ENCODE measurements around the gene ZNF670. TPM values are rescaled to one million over a fixed set of nuclear protein-coding genes. Genes with fewer than 3 reads are reported as not detected.

The ZNF670 gene
- total and polyA plus RNA-seq, 9 of the 15 experiments (the other 6 are each of a cell fraction or from before 2014, with no cell fraction given): 7.1 to 23.4 (median 11.8) TPM

DNA sequence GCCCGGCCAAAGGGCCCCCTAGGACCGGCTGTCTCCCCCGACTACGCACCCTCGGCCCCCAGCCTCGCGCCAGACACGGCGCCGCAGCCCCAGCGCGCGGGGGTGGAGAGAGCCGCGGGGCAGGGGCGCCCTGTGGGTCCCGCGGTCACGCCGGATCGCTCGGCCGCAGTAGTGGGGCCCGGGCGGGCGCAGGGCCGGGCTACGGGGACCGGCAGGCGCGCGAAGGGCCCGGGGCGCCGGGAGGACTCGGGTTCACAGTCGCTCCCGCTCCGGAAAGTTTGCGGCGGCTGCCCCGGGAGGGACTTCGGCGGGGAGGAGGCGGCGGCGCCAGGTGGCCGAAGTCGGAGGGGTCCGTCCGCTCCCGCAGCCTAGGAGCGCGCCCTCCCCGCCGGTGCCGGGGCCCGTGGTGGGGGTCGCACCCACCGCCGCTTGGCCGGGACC lies 32.7 kb upstream of the ZNF670 start:
- ChIA-PET POLR2A (interaction anchor here (0.8 to 1.8 kb wide), 3 partner anchors 12 to 180 kb away, joined by 3 to 8 read pairs (median 7); partner anchors contain the start of gene ZNF670), CTCF (ENCODE audit: low intra/inter-chr PET ratio) (interaction anchor here (0.6 kb wide), 1 partner anchor 1955 kb away, joined by 3 read pairs; no protein-coding TSS in a partner anchor)
- peak overlapping the region; percentile 84 for H3K4me2 ChIP-seq (ENCODE audit: insufficient read depth, low read length)
- H3K4me1 ChIP-seq (replicated peaks in 1 of 2; ENCODE audit: control insufficient read depth in 2 of 2, insufficient read depth in 2 of 2, low read length in 2 of 2): peaks cover 4 to 34% of the 10 kb centered on the region in 2 experiments
- no peaks in the 10 kb centered on the region for H4K20me1 ChIP-seq (replicated peaks; ENCODE audit: control insufficient read depth, insufficient read depth, low read length)
- in situ Hi-C loops (cut with MboI) (no loop called here), intact Hi-C loops (cut with micrococcal nuclease) (loop anchor here (5.0 kb wide), 1 partner anchor 101 kb away; no protein-coding TSS in a partner anchor)
- peak; percentile 60 for ATAC-seq
- no peaks in the 10 kb centered on the region for H3K9me1 ChIP-seq (ENCODE audit: control insufficient read depth, insufficient read depth, low read length)
- H3K36me3 ChIP-seq (ENCODE audit: control insufficient read depth, insufficient read depth, low read length): no peaks in the 10 kb centered on the region
- BruUV-seq (replicated peaks): no TSS peak
- peak overlapping the region; percentile 82 for H3K27ac ChIP-seq (ENCODE audit: extremely low read depth, low read depth, low read length)
- no peak for FAIRE-seq
- H3K9me3 ChIP-seq (replicated peaks; ENCODE audit: control insufficient read depth, insufficient read depth, low read depth, low read length): peaks cover 5% of the 10 kb centered on the region
- peak overlapping the region; percentile 72 to 94 for H3K9ac ChIP-seq (ENCODE audit: insufficient read depth in 1 of 2, low read depth in 2 of 2, low read length in 2 of 2)
- no peaks in the 10 kb centered on the region; the same call in 2 of the 3 replicates for H3K79me2 ChIP-seq (ENCODE audit: control insufficient read depth, insufficient read depth, low read length)
- under 1% methylated on average over 50 of the region's 62 CpGs for WGBS (ENCODE audit: insufficient coverage, low coverage, missing lambda C conversion rate)
- H3K27me3 ChIP-seq (ENCODE audit: control insufficient read depth in 2 of 2, insufficient read depth in 2 of 2, low read length in 2 of 2): no peaks in the 10 kb centered on the region
- peak overlapping the region; percentile 68 for H3K4me3 ChIP-seq
- H2AFZ ChIP-seq (ENCODE audit: low read depth, low read length): peak overlapping the region; percentile 100
- DNase-seq (ENCODE audit: extremely low read depth in 1 of 4, low spot score in 3 of 4): peak in 3 of 4 experiments; percentile 68 to 69 (median 68)
- TF ChIP-seq ZNF175 (CRISPR knock-in tag; IDR thresholded peaks at IDR 0.05; ENCODE audit: low read depth): 0 out of 2 replicates have a peak, but pooled peaks have one; percentile 24
- TF ChIP-seq ZNF766 (CRISPR knock-in tag; conservative IDR thresholded peaks at IDR 0.05): peak; percentile 1; the same call in 1 of the 2 replicates
- TF ChIP-seq, protein P1, sequence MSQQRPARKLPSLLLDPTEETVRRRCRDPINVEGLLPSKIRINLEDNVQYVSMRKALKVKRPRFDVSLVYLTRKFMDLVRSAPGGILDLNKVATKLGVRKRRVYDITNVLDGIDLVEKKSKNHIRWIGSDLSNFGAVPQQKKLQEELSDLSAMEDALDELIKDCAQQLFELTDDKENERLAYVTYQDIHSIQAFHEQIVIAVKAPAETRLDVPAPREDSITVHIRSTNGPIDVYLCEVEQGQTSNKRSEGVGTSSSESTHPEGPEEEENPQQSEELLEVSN (IDR thresholded peaks at IDR 0.05; ENCODE audit: borderline replicate concordance in 1 of 2, extremely low read depth in 1 of 2, insufficient read depth in 1 of 2, insufficient read length in 1 of 2, low read depth in 1 of 2, low read length in 1 of 2, poor library complexity in 1 of 2, severe bottlenecking in 1 of 2): peak in 1 of 2 experiments; percentile 68
- no peak for TF ChIP-seq GABPA (tag; conservative IDR thresholded peaks at IDR 0.05; ENCODE audit: low read depth)
- no peak for TF ChIP-seq ZNF253 (CRISPR knock-in tag; conservative IDR thresholded peaks at IDR 0.05)
- 0 out of 2 replicates have a peak, but pooled peaks have one; percentile 12 for TF ChIP-seq FOSL1 (tag; conservative IDR thresholded peaks at IDR 0.05)
- TF ChIP-seq EGR1 (conservative IDR thresholded peaks at IDR 0.05): peak; percentile 19; the same call in 1 of the 2 replicates
- no peak for TF ChIP-seq NR2C2 (CRISPR knock-in tag; IDR thresholded peaks at IDR 0.05)
- 0 out of 2 replicates have a peak, but pooled peaks have one; percentile 63 for TF ChIP-seq NR2C2 (tag; IDR thresholded peaks at IDR 0.05)
- TF ChIP-seq ZNF197 (CRISPR knock-in tag; IDR thresholded peaks at IDR 0.05; ENCODE audit: low read depth): 0 out of 2 replicates have a peak, but pooled peaks have one; percentile 12
- no peak for TF ChIP-seq NELFE (IDR thresholded peaks at IDR 0.05; ENCODE audit: insufficient read depth, insufficient read length)
- TF ChIP-seq GATAD2B (IDR thresholded peaks at IDR 0.05; ENCODE audit: borderline replicate concordance): peak; percentile 80; the same call in 1 of the 2 replicates
- TF ChIP-seq, protein P2, sequence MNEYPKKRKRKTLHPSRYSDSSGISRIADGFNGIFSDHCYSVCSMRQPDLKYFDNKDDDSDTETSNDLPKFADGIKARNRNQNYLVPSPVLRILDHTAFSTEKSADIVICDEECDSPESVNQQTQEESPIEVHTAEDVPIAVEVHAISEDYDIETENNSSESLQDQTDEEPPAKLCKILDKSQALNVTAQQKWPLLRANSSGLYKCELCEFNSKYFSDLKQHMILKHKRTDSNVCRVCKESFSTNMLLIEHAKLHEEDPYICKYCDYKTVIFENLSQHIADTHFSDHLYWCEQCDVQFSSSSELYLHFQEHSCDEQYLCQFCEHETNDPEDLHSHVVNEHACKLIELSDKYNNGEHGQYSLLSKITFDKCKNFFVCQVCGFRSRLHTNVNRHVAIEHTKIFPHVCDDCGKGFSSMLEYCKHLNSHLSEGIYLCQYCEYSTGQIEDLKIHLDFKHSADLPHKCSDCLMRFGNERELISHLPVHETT (CRISPR knock-in tag; conservative IDR thresholded peaks at IDR 0.05 in 1 of 2, IDR thresholded peaks at IDR 0.05 in 1 of 2): peak in 1 of 2 experiments; percentile 7; a peak in 1 of 4 replicates
- no peak for TF ChIP-seq RBM25 (IDR thresholded peaks at IDR 0.05; ENCODE audit: low read depth, low read length, severe bottlenecking)
- no peak for TF ChIP-seq ZFP1 (CRISPR knock-in tag; IDR thresholded peaks at IDR 0.05)
- no peak for TF ChIP-seq FOXM1 (IDR thresholded peaks at IDR 0.05; ENCODE audit: low read depth)
- 0 out of 2 replicates have a peak, but pooled peaks have one; percentile 45 for TF ChIP-seq FOXM1 (CRISPR knock-in tag; IDR thresholded peaks at IDR 0.05; ENCODE audit: low read depth)
- peak; percentile 79 for TF ChIP-seq RBBP5 (IDR thresholded peaks at IDR 0.05; ENCODE audit: borderline replicate concordance, insufficient read depth, low read length, poor library complexity, severe bottlenecking)
- TF ChIP-seq BCL6 (CRISPR knock-in tag; IDR thresholded peaks at IDR 0.05): no peak

Data from K562 (cell line).